CD8-positive, alpha-beta memory T cell (primary cell): ENCODE results near the gene RASSF1. TPM values are rescaled to one million over a fixed set of nuclear protein-coding genes. Genes with fewer than 3 reads are reported as not detected.
A peak's percentile ranks its signal among the peaks of the same experiment; 100 is the strongest.

Experiments
- CTCF ChIA-PET: fragments of 350-600 bp; sonication (Branson Sonifier 250); formaldehyde crosslinking; loops from one replicate; lab custom pipeline; 2021; ENCODE audit warnings: antibody characterized with exemption; lab: Charles Lee
- POLR2A ChIA-PET: fragments of 350-600 bp; sonication (Branson Sonifier 250); formaldehyde crosslinking; loops from one replicate; lab custom pipeline; 2021; ENCODE audit warnings: antibody characterized with exemption; lab: Charles Lee
- DNase-seq, 5 donors: peaks; one replicate each; pipeline versions ENCODE4 v3.0.0 to v3.0.0-alpha.2; 2020 to 2022; ENCODE audit warnings: mixed read lengths in 1 of 5
- H3K27ac ChIP-seq: one replicate; pipeline ENCODE4 v1.7.0; 2013; ENCODE audit warnings: low read depth, mild to moderate bottlenecking, low read length, moderate library complexity
- H3K27me3 ChIP-seq: 2 replicates; pipeline ENCODE4 v1.7.0; 2013; ENCODE audit warnings: low read length, mild to moderate bottlenecking; ENCODE audit not compliant: insufficient read depth, poor library complexity, severe bottlenecking
- H3K36me3 ChIP-seq: 2 replicates; pipeline ENCODE4 v1.7.0; 2013; ENCODE audit warnings: mild to moderate bottlenecking, low read length, moderate library complexity; ENCODE audit not compliant: insufficient read depth
- H3K4me1 ChIP-seq: 2 replicates; pipeline ENCODE4 v1.7.0; 2013; ENCODE audit warnings: mild to moderate bottlenecking, low read length, moderate library complexity; ENCODE audit not compliant: insufficient read depth
- H3K4me3 ChIP-seq: 2 replicates; pipeline ENCODE4 v1.7.0; 2013; ENCODE audit warnings: mild to moderate bottlenecking, low read length
- H3K9me3 ChIP-seq: 2 replicates; pipeline ENCODE4 v1.7.0; 2013; ENCODE audit warnings: mild to moderate bottlenecking, low read length
- H3K27ac Mint-ChIP-seq, 8 donors: one replicate each; pipeline ENCODE4 v1.8.0; 2020 to 2021; ENCODE audit warnings: mixed read lengths in 8 of 8, mild to moderate bottlenecking in 6 of 8, inconsistent platforms in 3 of 8, moderate library complexity in 3 of 8
- H3K27me3 Mint-ChIP-seq, 2 donors: one replicate each; pipeline ENCODE4 v1.8.0; 2020 to 2021; ENCODE audit warnings: mixed read lengths in 2 of 2, mild to moderate bottlenecking in 1 of 2, moderate library complexity in 1 of 2
- H3K36me3 Mint-ChIP-seq, 3 donors: one replicate each; pipeline ENCODE4 v1.8.0; 2020 to 2021; ENCODE audit warnings: mixed read lengths in 3 of 3, inconsistent platforms in 1 of 3, mild to moderate bottlenecking in 1 of 3
- H3K4me1 Mint-ChIP-seq, 3 donors: one replicate each; pipeline ENCODE4 v1.8.0; 2020 to 2021; ENCODE audit warnings: mixed read lengths in 3 of 3, inconsistent platforms in 1 of 3, mild to moderate bottlenecking in 1 of 3
- H3K4me3 Mint-ChIP-seq, 7 donors: one replicate each; pipeline ENCODE4 v1.8.0; 2020 to 2021; ENCODE audit warnings: mixed read lengths in 7 of 7, mild to moderate bottlenecking in 6 of 7, moderate library complexity in 4 of 7, inconsistent platforms in 2 of 7
- H3K9me3 Mint-ChIP-seq, 5 donors: one replicate each; pipeline ENCODE4 v1.8.0; 2020 to 2022; ENCODE audit warnings: mixed read lengths in 5 of 5, mild to moderate bottlenecking in 3 of 5, moderate library complexity in 2 of 5, inconsistent platforms in 1 of 5
- polyA plus RNA-seq: library from polyadenylated mRNA; unstranded; fragments of 300-500 nt; fragmentation: Illumina TruSeq; gene quantifications from one replicate; pipeline ENCODE4 v1.2.3, GENCODE V29; 2021
- total RNA-seq, 2 experiments: library from RNA; stranded (reverse); gene quantifications; one replicate each; pipeline ENCODE4 v1.2.3, GENCODE V29; 2021

Gene RASSF1
- total and polyA plus RNA-seq, 3 experiments from 2014 or later, result 70.8 to 152 (median 71.9) TPM

GRCh38 chr3:50372349-50372748 is 31.7 kb upstream of the RASSF1 start:
- DNase-seq, result peak in 1 of 5 donors; percentile 29
- POLR2A ChIA-PET, result no interaction called here
- H3K4me3 Mint-ChIP-seq, result no peak overlapping the region

GRCh38 chr3:50371133-50371685 is 30.6 kb upstream of the RASSF1 start:
- Mint-ChIP-seq H3K36me3 (no peaks in the 10 kb centered on the region), H3K4me1 (peaks cover 3 to 24% (median 10%) of the 10 kb centered on the region in 3 donors), H3K27me3 (no peaks in the 10 kb centered on the region), H3K4me3 (no peak overlapping the region), H3K9me3 (no peaks in the 10 kb centered on the region), H3K27ac (peak overlapping the region in 1 of 8 donors; percentile 72)
- Histone ChIP-seq H3K9me3 (no peaks in the 10 kb centered on the region), H3K27ac (no peak overlapping the region), H3K4me3 (no peak overlapping the region), H3K36me3 (no peaks in the 10 kb centered on the region), H3K4me1 (peaks cover 8% of the 10 kb centered on the region), H3K27me3 (no peaks in the 10 kb centered on the region)
- POLR2A ChIA-PET, result no interaction called here
- no peak for DNase-seq
- CTCF ChIA-PET, result interaction anchor here (1.1 to 2.0 kb wide), 2 partner anchors 24 to 125 kb away, joined by 3 to 5 read pairs; no protein-coding TSS in a partner anchor

More at GRCh38 chr3:50372349-50372748, 31.7 kb upstream of the RASSF1 start:
- Histone ChIP-seq H3K9me3 (no peaks in the 10 kb centered on the region), H3K27ac (no peak overlapping the region), H3K36me3 (no peaks in the 10 kb centered on the region), H3K4me3 (no peak overlapping the region), H3K27me3 (no peaks in the 10 kb centered on the region), H3K4me1 (no peaks in the 10 kb centered on the region)
- CTCF ChIA-PET, result no interaction called here
- H3K27ac Mint-ChIP-seq, result peak overlapping the region in 1 of 8 donors; percentile 88
- no peaks in the 10 kb centered on the region for H3K9me3 Mint-ChIP-seq
- peaks cover 0 to 13% (median 6%) of the 10 kb centered on the region in 3 donors for H3K4me1 Mint-ChIP-seq
- no peaks in the 10 kb centered on the region for H3K27me3 Mint-ChIP-seq
- no peaks in the 10 kb centered on the region for H3K36me3 Mint-ChIP-seq

GRCh38 chr3:50370594-50370993 is 30.0 kb upstream of the RASSF1 start:
- POLR2A ChIA-PET, result no interaction called here
- Histone ChIP-seq H3K27me3 (no peaks in the 10 kb centered on the region), H3K4me3 (no peak overlapping the region), H3K36me3 (no peaks in the 10 kb centered on the region), H3K4me1 (peaks cover 14% of the 10 kb centered on the region), H3K27ac (no peak overlapping the region), H3K9me3 (no peaks in the 10 kb centered on the region)
- H3K27ac Mint-ChIP-seq, result peak overlapping the region in 1 of 8 donors; percentile 28
- no peaks in the 10 kb centered on the region for H3K27me3 Mint-ChIP-seq
- H3K4me3 Mint-ChIP-seq, result peak overlapping the region in 1 of 7 donors; percentile 38
- CTCF ChIA-PET, result interaction anchor here (1.1 to 2.0 kb wide), 2 partner anchors 23 to 124 kb away, joined by 3 to 5 read pairs; no protein-coding TSS in a partner anchor
- H3K36me3 Mint-ChIP-seq, result peaks cover 0 to 1% (median 0%) of the 10 kb centered on the region in 3 donors
- H3K4me1 Mint-ChIP-seq, result peaks cover 9 to 30% (median 14%) of the 10 kb centered on the region in 3 donors
- H3K9me3 Mint-ChIP-seq, result no peaks in the 10 kb centered on the region
- DNase-seq, result no peak

GRCh38 chr3:50369012-50369670 is 28.5 kb upstream of the RASSF1 start:
- ChIA-PET POLR2A (no interaction called here), CTCF (interaction anchor here (0.7 to 1.4 kb wide), 2 partner anchors 174 to 181 kb away, joined by 3 to 4 read pairs; no protein-coding TSS in a partner anchor)
- Mint-ChIP-seq H3K27me3 (no peaks in the 10 kb centered on the region), H3K9me3 (no peaks in the 10 kb centered on the region), H3K36me3 (peaks cover 0 to 6% (median 0%) of the 10 kb centered on the region in 3 donors), H3K27ac (peak overlapping the region in 4 of 8 donors; percentile 1 to 69 (median 39)), H3K4me1 (peaks cover 14 to 39% (median 19%) of the 10 kb centered on the region in 3 donors), H3K4me3 (no peak overlapping the region)
- H3K4me3 ChIP-seq, result no peak overlapping the region
- no peak for DNase-seq
- no peaks in the 10 kb centered on the region for H3K9me3 ChIP-seq
- H3K27ac ChIP-seq, result no peak overlapping the region
- no peaks in the 10 kb centered on the region for H3K27me3 ChIP-seq
- H3K4me1 ChIP-seq, result peaks cover 23% of the 10 kb centered on the region
- no peaks in the 10 kb centered on the region for H3K36me3 ChIP-seq

- no peak for DNase-seq
- H3K36me3 ChIP-seq, result no peaks in the 10 kb centered on the region
- peak overlapping the region; percentile 89 to 99 (median 94) for H3K27ac Mint-ChIP-seq
- no peaks in the 10 kb centered on the region for H3K27me3 Mint-ChIP-seq
- H3K4me1 ChIP-seq, result peaks cover 25% of the 10 kb centered on the region
- CTCF ChIA-PET, result interaction anchor here (0.8 to 1.5 kb wide), 8 partner anchors 10 to 203 kb away, joined by 3 to 7 read pairs (median 4); partner anchors contain the start of genes CYB561D2, HEMK1 and NPRL2
- no peaks in the 10 kb centered on the region for H3K9me3 ChIP-seq
- peaks cover 14 to 48% (median 19%) of the 10 kb centered on the region in 3 donors for H3K4me1 Mint-ChIP-seq
- POLR2A ChIA-PET, result interaction anchor here (0.5 to 1.6 kb wide), 8 partner anchors 12 to 287 kb away, joined by 3 to 9 read pairs (median 4); no protein-coding TSS in a partner anchor
- no peaks in the 10 kb centered on the region for H3K9me3 Mint-ChIP-seq
- H3K4me3 ChIP-seq, result peak overlapping the region; percentile 94
- no peaks in the 10 kb centered on the region for H3K27me3 ChIP-seq
- peak overlapping the region; percentile 80 to 96 (median 88) for H3K4me3 Mint-ChIP-seq
- peak overlapping the region; percentile 88 for H3K27ac ChIP-seq
- H3K36me3 Mint-ChIP-seq, result peaks cover 0 to 6% (median 0%) of the 10 kb centered on the region in 3 donors
Measured at GRCh38 chr3:50365842-50366220, 25.2 kb upstream of the RASSF1 start.

GRCh38 chr3:50365080-50365841 is 24.6 kb upstream of the RASSF1 start:
- ChIA-PET POLR2A (interaction anchor here (0.5 to 1.6 kb wide), 12 partner anchors 11 to 776 kb away, joined by 3 to 9 read pairs (median 4); partner anchors contain the start of genes CYB561D2, HYAL3, NAA80 and NPRL2), CTCF (interaction anchor here (0.7 to 1.5 kb wide), 9 partner anchors 9 to 1007 kb away, joined by 3 to 7 read pairs (median 4); partner anchors contain the start of genes CYB561D2, HEMK1 and NPRL2)
- H3K27me3 Mint-ChIP-seq, result peaks cover 0 to 2% of the 10 kb centered on the region in 2 donors
- DNase-seq, result peak; percentile 92 to 97 (median 94)
- peak overlapping the region; percentile 80 to 96 (median 88) for H3K4me3 Mint-ChIP-seq
- H3K9me3 ChIP-seq, result no peaks in the 10 kb centered on the region
- peak overlapping the region; percentile 89 to 99 (median 94) for H3K27ac Mint-ChIP-seq
- peak overlapping the region; percentile 94 for H3K4me3 ChIP-seq
- H3K36me3 ChIP-seq, result no peaks in the 10 kb centered on the region
- peaks cover 14 to 48% (median 19%) of the 10 kb centered on the region in 3 donors for H3K4me1 Mint-ChIP-seq
- peaks cover 25% of the 10 kb centered on the region for H3K4me1 ChIP-seq
- peaks cover 0 to 6% (median 0%) of the 10 kb centered on the region in 3 donors for H3K36me3 Mint-ChIP-seq
- no peaks in the 10 kb centered on the region for H3K9me3 Mint-ChIP-seq
- peak overlapping the region; percentile 88 for H3K27ac ChIP-seq
- no peaks in the 10 kb centered on the region for H3K27me3 ChIP-seq

GRCh38 chr3:50364573-50365079 is 24.0 kb upstream of the RASSF1 start:
- Mint-ChIP-seq H3K36me3 (peaks cover 0 to 6% (median 0%) of the 10 kb centered on the region in 3 donors), H3K4me1 (peaks cover 20 to 53% (median 22%) of the 10 kb centered on the region in 3 donors), H3K9me3 (no peaks in the 10 kb centered on the region), H3K27me3 (peaks cover 0 to 2% of the 10 kb centered on the region in 2 donors), H3K4me3 (peak overlapping the region; percentile 80 to 96 (median 88)), H3K27ac (peak overlapping the region in 2 of 8 donors; percentile 66 to 89)
- no peak overlapping the region for H3K4me3 ChIP-seq
- no peaks in the 10 kb centered on the region for H3K27me3 ChIP-seq
- DNase-seq, result no peak
- peaks cover 31% of the 10 kb centered on the region for H3K4me1 ChIP-seq
- H3K9me3 ChIP-seq, result no peaks in the 10 kb centered on the region
- ChIA-PET POLR2A (interaction anchor here (0.6 to 1.6 kb wide), 11 partner anchors 12 to 777 kb away, joined by 3 to 8 read pairs (median 4); partner anchors contain the start of genes CYB561D2, HYAL3, NAA80 and NPRL2), CTCF (interaction anchor here (1.0 to 1.8 kb wide), 5 partner anchors 8 to 205 kb away, joined by 3 to 5 read pairs (median 5); partner anchors contain the start of genes CYB561D2, HEMK1 and NPRL2)
- H3K36me3 ChIP-seq, result no peaks in the 10 kb centered on the region
- no peak overlapping the region for H3K27ac ChIP-seq
